ENCODE data around the gene TP53I13.

TP53I13 gene

GRCh38 chr17:29582254-29582765 lies 13.8 kb downstream of the TP53I13 start:
- no peak for DNase-seq

GRCh38 chr17:29582772-29583171 lies 14.3 kb downstream of the TP53I13 start:
- no peak for DNase-seq

DNA sequence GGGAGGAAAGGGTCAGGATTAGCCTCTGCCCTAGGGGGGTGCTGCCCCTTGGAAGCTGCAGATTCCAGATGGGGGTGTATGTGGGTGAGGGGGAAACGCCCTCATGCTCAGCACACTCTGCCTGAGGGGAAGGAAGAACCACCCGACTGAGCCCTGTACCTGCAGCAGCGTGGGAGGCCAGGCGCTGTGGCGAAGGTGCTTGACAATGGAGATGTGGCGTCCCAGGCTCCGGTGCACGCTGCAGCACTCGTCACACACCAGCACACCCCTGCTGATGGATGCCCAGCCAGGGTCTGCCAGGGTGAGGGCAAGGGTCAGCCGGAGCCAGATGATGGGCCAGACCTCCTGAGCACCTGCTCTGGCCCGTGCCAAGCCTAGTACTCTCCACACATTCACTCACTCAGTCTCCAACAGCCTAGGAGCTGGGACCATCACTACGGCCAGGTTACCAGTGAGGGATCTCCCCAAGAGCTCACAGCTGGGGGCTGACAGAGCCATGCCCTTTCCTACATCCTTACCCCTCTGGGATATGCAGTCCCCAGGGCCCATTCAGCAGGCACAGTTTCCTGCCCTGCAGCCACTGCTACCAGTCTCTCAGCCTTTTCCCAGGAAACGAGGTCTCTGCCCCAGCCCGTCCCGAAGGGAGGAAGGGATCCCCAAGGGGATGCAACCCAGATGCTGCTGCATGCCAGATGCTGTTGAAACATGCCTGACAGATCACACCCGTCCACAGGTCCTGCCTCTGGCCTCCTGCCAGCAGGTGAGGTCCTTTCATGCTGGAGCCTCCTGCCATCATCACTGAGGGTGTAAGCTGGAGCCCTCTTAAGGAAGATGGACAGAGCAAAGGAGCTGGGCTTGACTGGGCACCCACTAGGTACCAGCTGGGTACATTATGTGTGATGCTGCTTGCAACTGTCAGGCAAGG lies 15.1 kb downstream of the TP53I13 start:
- no peak for DNase-seq

DNA sequence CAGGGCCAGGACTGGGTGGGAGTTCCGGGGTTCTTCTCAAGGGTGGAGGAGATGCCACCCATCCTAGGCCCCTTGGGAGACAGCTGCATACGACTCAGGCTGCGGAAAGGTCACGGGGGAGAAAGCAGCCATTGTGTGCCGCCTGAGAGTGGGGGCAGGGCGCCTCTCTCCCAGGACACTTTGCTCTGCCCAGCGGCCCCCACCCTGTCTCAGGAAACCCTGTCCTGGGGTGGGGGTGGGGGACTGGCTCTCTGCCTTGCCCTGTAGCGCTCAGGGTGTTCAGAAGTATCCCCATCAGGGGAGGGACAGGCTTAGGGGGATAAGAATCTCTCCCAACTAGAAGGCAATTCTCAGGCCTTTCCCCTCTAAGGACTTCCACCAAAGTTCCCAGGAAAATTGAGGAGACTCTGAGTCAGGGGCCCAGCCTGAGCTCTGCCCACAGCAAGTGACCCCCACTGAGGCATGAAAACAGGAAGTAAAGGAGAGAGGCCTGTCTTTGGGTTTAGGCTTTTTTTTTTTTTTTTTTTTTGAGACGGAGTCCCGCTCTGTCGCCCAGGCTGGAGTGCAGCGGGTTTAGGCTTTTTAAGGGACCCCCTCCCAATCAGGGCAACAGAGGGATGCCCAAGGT lies 16.1 kb downstream of the TP53I13 start:
- no peak for DNase-seq

GRCh38 chr17:29585080-29585751 lies 16.7 kb downstream of the TP53I13 start:
- DNase-seq = no peak

DNA sequence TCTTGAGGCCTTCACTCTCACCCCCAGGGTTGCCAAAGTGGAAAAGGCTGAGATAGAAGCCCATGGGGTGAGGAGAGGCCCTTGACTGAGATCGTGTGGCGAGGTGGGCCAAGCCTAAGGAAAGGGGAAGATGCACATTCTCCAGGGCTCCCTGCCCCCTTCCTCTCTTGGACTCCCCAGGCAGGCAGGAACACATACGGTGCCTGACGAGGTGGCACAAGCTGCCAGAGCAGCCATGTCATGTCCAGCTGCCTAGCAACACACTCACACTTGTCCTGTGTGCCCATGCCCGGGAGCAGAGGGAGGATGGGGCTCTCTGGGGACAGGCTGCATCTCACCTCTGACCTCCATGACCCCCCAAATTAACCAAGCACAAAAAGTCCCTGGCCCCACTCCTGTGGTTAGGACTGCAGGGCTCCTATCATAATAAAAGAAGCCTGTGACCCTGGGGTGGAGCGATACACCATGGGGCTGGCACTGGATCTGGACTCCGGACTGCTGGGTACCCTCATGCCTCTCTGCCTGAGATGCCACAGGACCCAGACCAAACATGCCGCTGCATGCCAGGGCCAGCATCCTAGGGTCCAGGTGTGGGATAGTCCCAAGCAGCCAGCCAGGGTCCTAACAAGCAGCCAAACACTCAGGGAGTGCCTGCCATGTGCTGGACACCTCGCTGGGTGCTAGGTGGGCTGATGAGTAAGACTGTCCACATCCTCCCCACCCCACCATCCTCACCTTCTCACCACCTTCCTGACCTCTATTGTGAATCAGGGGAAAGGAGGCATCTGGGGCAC lies 18.4 kb downstream of the TP53I13 start:
- no peak for DNase-seq

GRCh38 chr17:29587591-29587990 lies 19.1 kb downstream of the TP53I13 start:
- no peak for DNase-seq

DNA sequence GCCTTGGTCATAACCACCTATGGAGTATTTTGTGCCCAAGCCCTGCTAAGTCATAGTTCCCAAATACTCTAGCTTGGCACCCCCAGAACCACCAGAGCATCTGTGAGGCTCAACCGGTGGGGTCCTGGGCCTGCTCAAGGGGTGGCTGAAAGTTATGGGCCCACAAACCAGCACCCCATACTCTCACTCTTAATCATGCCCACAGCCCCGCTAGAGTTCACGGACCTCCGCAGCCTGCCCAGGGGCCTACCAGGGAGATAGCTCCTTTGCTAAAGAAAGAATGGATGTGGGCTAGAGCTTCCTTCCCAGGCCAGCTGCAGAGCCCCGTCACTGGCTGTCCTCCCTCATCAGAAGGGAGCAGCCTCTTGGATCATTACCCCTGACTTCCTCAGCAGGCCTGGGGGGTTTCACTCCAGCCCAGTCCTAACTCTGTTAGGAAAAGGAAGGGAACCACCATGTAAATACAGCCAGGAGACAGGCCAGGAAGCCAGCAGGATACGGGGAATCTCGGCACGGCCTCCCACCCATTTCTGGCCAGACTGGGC lies 19.6 kb downstream of the TP53I13 start:
- no peak for DNase-seq

DNA sequence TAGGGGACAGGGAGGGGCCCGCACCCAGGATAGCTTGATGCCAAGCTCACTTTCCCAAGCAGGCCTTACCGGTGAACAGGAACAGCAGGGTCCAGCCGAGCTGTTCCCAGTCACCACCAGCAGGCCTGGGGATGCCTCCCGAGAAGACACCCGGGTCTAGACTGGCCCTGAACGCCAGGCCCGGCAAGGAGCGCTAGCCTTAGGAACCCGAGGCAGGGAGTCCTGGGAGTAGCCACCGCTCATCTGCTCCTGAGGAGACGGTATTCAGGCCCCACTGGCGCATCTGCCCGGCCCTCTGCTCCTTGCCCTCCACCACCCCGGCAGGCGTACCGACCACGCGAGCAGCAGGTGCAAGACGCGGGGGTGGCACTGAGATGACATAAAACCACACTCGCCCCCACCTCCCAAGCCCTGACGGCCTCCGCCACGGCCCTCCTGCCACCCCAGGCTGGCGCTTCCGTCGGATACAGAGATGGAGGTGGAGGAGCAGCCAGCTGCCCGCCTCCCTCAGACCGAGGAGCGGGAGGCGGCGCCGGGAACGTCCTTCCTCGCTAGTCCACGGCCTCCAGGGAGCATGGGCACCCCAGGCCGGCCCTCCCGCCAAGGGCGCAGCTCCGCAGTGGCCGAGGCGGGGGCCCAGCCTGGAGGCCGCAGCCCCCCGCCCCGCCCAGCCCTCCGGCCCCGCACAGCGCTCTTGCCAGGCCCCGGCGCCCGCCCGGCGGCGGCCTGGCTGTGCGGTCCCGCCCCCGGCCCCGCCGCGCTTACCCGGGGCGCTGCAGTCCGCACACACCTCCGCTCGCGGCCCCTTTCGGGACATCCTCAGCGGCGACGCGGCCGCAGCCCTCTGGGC lies 20.3 kb downstream of the TP53I13 start:
- no peak for DNase-seq

DNA sequence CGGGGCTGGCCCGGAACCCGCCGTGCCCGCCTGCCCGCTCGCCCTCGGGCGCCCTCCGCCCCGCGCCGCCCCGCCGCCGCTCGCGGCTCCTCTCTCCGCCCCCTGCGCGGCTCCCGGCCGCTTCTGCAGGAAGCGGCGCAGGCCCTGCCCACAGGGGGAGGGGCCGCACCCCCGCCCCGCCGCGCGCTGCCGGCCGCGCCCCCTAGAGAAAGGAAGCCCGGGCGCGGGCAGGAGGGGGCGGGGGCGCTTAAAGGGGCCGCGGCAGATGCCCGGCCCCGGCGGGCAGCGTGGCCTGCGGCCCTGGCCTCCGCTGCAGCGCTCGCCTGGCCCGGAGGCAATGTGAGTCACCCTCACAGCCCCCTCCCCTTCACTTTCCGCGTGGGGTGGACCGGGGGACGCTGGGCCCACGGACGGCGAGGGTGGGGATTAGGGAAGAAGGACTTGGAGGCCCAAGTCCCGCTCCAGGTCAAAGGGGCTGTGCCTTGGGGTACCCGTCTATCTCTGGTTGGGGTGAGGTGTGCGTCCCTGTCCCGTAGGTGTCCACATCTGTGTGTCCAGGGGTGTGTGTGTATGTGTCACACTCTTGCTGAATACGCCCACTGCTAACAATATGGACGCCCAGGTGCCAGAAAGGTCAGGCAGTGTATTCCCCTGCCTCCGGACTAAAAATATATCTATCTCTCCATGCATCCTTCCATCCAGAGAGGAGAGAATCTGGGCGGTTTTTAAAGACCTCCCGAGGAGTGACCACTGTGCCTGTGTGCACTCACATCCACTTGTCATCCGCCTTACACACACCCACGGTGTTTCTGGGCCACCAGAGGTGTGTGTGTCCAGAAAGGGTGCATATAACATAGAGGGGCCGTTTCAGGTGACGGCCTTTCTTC lies 21.3 kb downstream of the TP53I13 start, which contains the start of gene GIT1:
Gene GIT1 (minus strand): TSS at position 125 of the 887 bp plus-strand sequence. CDS start 270 bp downstream, outside the sequence.
- no peak for DNase-seq

- DNase-seq = no peak
These were observed 22.1 kb downstream of the TP53I13 start for GRCh38 chr17:29590411-29591145.

- DNase-seq = peak; percentile 18
These were observed 22.7 kb downstream of the TP53I13 start for GRCh38 chr17:29591146-29591736.

- DNase-seq = peak; percentile 56
These were observed 23.5 kb downstream of the TP53I13 start for GRCh38 chr17:29591737-29592608.

DNA sequence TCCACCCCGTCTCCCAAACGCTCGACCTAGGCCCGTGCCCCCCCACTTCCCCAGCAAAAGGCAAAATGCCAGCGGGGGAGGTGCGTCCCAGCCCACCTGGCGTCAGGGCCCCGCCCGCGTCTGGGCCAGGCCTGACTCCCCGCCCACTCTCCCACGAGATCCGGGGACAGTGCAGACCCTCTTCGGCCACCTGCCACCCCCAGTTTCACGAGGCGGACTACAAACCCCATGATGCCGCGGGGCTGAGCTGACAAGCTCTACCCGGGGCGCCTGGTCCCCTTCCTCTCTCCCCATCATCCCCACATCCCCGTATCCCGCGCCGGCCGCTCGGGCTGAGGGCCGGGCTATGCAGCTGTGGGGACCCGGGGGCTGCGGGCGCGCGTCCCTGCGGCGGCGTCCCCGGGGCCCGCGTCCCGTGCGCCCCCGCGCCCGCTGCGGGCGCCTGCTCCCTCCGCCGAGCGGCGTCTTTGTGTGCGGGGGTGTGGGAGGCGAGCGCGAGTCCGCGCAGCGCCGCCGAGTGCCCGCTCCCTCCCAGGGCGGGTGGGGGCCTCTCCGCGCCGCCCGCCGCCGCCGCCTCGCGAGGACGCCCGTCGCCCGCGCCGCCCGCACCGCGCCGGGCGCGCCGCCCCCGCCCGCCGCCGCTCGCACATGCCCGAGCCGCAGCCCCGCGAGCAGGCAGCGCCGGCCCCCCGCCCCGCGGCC lies 24.5 kb downstream of the TP53I13 start, which contains the start of gene ANKRD13B:
Gene ANKRD13B (plus strand): TSS at position 283 of the 702 bp plus-strand sequence. CDS start 490 bp downstream, outside the sequence.
- no peak for DNase-seq

DNA sequence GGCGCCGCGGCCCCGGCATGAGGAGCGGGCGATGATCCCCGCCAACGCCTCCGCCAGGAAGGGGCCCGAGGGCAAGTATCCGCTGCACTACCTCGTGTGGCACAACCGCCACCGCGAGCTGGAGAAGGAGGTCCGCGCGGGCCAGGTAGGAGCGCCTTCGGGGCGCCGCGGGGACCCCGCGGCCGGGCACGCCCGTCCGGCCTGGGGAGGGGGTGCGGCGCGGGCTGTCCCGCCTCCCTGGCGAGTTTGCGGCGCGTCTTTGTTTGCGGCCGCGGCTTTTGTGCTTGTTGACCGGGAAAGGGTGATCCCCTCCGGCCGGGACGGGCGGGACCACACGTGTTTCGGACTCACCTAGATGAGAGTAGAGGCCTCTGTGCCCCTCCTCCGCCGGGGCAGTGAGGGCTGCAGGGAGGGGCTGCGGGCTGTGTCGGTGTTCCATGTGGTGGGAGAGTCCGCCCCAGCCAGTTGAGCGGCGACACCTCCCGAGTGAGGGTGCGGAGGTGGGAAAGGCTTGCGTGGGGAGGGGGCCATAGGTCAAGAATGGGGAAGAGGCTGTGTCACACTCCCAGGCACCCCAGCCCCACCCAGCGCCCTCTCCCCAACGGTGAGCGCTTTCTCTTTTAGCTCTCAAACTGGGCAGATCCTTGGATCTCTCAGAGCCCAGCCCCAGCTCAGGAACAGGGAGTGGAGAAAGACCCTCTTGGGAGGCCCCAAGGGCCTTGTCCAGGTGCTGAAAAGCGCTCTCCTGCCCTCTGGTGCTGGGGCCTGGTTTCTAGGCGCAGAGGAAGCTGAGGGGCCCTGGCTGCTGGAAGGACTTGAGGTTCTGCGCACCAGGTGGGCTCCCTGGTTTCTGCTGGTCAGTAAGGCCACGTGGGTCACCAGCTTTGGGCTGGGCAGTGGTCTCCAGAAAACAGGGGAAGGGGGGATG lies 25.4 kb downstream of the TP53I13 start:
- no peak for DNase-seq

DNA sequence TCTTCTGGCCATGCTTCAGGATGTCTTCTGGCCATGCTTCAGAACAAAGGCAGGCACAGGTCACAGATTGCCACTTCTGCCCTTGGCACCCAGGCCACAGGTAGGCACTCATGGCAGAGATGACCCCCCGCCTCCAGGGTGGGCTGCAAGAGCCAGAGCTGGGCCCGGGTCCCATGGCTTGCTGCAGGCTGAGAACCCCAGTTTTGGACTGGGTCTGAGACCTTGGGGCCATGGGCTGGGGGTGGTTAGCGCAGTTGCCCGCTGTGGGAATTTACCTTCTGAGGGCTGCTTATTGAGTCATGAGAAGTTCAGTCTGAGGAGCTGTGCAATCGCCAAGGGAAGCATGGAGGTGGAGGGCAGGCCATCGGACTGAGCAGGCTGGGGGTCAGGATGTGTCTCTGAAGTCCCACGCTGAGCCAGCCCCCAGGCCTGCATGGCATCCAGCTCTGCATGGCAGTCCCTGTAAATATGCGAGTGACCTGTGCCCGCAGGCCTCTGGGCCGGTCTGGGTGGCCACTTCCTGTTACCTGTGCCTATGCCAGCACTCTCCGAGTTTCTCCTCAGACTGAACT lies 26.1 kb downstream of the TP53I13 start:
- DNase-seq = no peak
